ENCODE data around the gene RHAG.
"Not testable (repeated sequence)": the region's sequence is repeated elsewhere in the genome, so short reads cannot be mapped to it uniquely, and the experiment has no call there.

The RHAG gene

GRCh38 chr6:49636713-49637349, at the start of gene RHAG:
Gene RHAG, minus strand, starts transcription at chr6:49636839. Its CDS starts 27 bp downstream, at chr6:49636812.
- no peak for DNase-seq (ENCODE audit: low spot score)

DNA sequence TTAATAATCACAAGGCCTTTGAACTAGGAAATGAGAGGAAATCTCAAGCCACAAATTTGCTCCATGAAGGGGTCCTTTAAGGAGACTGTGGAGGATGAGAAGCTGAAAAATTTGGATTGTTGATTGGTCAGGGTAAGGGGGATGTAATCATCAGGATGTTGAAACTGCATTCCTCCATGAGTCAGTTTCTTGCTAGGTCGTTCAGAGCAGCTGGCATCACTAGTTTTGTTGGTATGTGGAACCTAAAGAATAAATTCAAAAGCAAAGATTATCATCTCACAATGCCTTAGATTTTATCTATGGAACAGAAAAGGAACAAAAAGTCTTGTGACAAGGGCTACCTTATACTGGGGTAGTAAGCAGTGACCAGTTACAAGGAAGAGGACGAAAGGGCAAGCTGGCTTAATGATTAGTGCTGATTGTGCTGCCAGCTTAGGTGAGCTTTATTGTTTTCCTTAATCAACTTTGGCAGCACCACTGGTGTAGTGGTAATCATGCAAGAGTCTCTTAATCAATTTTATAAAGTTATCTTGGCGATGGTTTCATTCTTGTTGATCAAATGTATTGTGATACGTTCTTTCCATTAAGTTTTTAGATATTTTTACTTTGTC, 40.1 kb upstream of the RHAG start:
- DNase-seq (ENCODE audit: low spot score), result no peak

DNA sequence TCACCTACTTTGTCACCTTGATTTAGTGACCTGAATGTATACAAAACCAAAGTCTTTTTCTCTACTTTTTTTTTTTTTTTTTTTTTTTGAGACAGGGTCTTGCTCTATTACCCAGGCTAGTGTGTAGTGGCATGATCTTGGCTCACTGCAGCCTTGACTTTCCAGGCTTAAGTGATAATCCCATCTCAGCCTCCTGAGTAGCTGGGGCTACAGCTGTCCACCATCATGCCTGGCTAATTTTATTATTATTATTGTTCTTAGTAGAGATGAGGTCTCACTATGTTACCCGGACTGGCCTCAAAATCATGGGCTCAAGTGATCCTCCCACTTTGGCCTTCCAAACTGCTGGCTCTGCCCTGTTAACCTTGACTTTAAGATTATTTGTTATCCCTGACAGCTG, 39.2 kb upstream of the RHAG start:
- DNase-seq (ENCODE audit: low spot score), result no peak

DNA sequence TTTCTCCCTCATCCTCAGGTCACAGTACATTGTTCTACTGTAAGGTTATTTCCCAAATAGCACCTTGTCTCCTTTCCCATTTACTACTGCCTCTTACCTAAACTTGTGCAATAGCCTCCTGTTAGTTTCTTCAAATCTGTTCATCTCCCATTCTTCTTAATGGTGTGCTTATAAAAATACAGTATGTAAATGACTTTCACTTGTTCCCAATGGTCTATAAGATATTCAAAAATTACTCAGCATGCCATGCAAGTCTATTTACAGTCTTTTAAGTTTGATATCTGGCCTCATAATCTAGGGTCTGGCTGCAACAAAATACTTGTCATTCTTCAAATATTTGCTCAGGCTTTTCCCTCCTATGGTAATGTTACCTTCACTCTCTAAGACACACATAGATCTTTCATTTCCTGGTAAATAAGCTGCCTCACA, 31.5 kb upstream of the RHAG start:
- peak; percentile 4 for DNase-seq (ENCODE audit: low spot score)

- DNase-seq (ENCODE audit: low spot score), result no peak
Observed at GRCh38 chr6:49666930-49667757, 30.5 kb upstream of the RHAG start.

GRCh38 chr6:49666480-49666879, 29.8 kb upstream of the RHAG start:
- no peak for DNase-seq (ENCODE audit: low spot score)

- DNase-seq (ENCODE audit: low spot score), result no peak
Observed at GRCh38 chr6:49664817-49665216, 28.2 kb upstream of the RHAG start.

DNA sequence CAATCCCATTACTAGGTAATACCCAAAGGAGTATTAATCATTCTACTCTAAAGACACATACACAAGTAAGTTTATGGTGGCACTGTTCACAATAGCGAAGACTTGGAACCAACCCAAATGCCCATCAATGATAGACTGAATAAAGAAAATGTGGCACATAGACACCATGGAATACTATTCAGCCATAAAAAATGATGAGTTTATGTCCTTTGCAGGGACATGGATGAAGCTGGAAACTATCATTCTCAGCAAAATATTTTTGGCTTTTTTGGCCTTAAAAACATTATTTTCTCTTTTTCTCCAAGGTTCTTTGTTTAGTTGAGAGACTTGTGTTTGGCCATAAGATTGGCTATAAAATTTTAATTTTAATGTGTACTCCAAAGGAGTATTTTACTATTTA, 27.4 kb upstream of the RHAG start:
- not testable (repeated sequence) for DNase-seq (ENCODE audit: low spot score)

DNA sequence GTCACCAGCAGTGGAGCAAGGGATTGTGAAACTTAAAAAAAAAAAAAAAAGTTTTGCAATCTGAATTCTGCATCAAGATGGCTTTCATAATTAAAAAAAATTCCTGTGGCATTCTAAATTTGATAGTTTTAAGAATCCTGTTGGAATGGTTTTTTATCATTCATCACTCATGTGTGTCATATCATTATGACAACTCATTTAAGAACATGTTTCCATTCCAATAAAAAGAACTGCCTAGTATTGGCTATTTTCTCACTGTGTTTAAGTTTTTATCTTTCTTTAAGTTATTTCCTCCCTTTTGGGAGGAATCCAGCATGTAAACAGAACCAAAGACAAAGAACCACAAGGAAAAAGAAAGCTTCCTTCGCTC, 26.2 kb upstream of the RHAG start:
- no peak for DNase-seq (ENCODE audit: low spot score)

DNA sequence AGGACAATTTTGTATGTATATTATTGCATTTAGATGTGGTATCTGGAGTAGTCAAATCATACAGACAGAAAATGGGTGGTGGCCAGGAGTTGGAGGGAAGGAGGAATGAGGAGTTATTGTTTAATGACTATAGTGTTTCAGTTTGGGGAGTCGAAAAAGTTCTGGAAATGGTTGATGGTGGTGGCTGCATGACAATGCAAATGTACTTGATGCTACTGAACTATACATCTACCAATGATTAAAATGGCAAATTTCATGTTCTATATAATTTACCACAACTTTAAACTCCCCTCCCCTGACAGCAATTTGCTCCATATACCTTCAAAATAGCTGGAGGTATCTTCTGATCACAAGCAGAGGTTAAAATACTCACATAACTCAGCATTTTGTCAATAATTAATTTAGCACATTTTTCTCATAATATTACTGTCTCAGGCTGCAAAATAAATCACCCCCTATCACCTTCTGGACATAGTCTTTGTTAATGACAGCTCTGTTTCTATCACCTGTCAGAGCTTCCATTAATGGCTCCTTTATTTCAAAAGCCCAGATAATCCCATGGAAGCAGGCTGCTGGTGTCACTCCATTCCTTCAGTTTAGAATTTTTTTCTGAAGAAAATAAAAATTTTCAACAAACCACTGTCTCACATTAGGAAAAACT, 25.7 kb upstream of the RHAG start:
- DNase-seq (ENCODE audit: low spot score), result no peak

DNA sequence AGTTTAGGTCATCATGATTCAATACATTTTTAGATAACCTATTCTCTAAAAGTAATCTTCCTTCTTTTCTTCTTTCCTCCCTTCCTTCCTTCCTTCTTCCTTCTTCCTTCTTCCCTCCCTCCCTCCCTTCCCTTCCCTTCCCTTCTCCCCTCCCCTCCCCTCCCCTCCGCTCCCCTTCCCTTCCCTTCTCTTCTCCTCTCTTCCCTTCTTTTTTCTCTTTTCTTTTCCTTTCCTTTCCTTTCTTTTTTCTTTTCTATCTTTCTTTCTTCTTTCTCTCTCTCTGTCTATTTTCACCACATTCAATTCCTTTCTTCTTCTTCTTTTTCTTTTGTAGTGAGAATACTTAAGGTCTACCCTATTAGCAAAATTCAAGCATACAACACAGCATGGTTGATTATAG, 17.3 kb upstream of the RHAG start:
- no peak for DNase-seq (ENCODE audit: low spot score)

DNA sequence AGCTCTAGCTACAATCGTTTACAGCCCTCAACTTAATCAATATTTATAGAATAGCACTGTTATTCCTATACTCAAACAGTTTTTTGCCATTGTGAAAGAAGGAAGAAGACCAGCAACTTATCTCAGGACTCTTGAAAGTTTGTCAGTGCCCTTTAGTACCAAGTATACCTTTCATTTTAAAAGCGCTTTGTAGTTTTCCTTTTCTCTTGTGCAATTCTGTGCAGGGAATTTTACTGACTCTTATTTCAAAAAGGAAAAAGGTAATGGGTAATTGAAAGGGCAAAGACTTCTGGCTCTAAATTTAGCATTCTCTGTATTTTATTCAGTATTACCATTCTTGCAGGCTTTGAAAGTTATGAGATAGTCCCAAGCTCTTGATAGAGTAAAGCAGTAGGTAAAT, 16.8 kb upstream of the RHAG start:
- no peak for DNase-seq (ENCODE audit: low spot score)

DNA sequence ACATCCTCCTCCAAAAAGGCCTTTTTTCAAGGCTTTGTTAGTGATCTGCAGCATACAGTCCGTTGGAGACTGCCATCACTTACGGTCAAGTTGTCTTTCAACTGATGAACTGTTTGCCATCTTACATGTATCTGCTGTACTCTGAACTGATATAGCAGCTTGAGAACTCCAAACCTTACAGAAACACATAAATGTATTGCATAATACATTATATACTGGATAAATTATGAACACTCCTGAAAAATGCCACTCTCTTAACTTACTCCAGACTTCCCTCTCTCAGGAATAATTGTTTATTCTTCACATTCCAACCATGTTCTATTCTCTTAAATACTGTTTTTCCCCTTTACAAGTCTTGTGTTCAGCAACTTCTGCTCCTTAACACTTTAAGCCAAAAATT, 14.6 kb upstream of the RHAG start:
- no peak for DNase-seq (ENCODE audit: low spot score)

- no peak for DNase-seq (ENCODE audit: low spot score)
Observed at GRCh38 chr6:49649988-49650387, 13.3 kb upstream of the RHAG start.

DNA sequence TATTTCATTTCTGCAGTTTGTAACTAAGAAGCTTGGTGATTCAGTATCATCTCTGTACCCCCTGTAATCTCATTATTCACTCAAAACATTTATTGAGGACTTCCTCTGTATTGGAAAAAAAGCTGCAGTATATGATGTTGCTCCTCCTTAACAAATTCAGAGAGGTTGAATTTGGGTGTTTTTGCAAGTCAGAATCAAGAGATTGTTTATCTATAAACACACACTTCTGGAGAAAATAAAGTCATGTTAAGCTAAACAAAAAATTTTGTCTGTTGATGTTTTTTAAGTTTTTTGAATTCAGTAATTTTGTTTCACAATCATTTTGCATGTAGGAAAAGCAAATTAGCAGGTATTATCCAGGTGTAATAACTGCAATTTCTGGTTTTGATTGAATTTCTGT, 11.4 kb upstream of the RHAG start:
- DNase-seq (ENCODE audit: low spot score), result no peak

DNA sequence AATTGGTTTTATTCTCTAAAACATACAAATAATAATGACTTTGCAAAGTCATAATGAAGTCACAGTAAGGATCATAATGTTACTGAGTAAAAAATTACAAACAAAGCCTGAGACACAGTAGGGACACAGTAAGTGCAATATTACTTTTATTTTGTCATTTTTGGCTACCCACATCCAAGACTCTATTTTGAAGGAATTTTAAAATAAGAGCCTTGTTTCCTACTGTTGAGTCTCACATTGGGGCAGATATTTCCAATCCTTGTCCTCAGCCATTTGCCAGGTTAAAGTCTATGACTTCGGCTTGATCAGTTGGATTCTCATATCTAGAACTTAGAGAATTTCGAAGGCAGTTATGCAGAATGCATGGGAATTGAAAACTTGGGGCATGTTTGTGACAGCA, 10.8 kb upstream of the RHAG start:
- DNase-seq (ENCODE audit: low spot score), result no peak

DNA sequence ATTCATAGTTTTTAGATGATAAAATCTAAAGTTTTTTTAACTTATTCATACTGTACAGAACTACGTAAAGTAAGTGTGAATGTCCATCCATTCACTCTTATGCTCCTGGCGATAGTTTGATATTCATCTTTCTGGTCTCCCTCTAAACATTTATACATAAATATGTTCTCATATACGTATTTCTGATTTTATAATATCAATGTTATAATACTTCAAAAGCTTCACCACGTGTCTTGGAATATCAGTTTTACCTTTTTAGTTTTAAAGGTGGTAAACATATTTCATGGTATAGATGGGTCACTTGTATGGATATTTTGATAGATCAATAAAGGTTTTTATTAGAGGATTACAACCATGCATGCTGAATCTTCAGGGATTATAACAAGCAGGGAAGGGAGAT, 10.3 kb upstream of the RHAG start:
- DNase-seq (ENCODE audit: low spot score), result no peak

GRCh38 chr6:49646130-49646824, 9.6 kb upstream of the RHAG start:
- DNase-seq (ENCODE audit: low spot score), result no peak

DNA sequence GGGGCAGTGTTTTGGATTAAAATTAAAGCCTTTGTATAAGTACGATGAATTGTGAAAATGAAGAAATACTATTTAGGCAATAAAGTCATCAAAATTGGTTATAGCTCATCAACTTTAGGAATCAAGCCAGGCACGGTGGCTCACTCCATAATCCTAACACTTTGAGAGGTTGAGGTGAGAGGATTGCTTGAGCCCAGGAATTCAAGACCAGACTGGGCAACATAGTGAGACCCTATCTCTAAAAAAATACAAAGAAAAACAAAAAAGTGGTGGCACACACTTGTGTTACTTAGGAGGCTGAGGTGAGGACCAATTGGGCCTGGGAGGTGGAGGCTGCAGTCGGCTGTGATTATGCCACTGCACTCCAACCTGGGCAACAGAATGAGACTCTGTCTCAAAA, 8.5 kb upstream of the RHAG start:
- DNase-seq (ENCODE audit: low spot score), result no peak

- DNase-seq (ENCODE audit: low spot score), result no peak
Observed at GRCh38 chr6:49639177-49639817, 2.7 kb upstream of the RHAG start.

GRCh38 chr6:49637350-49637731, 702 bp upstream of the RHAG start:
- DNase-seq (ENCODE audit: low spot score), result no peak
